ENCODE data around the gene ZCCHC9. TPM values are rescaled to one million over a fixed set of nuclear protein-coding genes. Genes with fewer than 3 reads are reported as not detected.
"Not testable (repeated sequence)": the region's sequence is repeated elsewhere in the genome, so short reads cannot be mapped to it uniquely, and the experiment has no call there.

Gene ZCCHC9
- total RNA-seq, 4 donors from 2014 or later = 12.6 to 23.0 (median 21.2) TPM

DNA sequence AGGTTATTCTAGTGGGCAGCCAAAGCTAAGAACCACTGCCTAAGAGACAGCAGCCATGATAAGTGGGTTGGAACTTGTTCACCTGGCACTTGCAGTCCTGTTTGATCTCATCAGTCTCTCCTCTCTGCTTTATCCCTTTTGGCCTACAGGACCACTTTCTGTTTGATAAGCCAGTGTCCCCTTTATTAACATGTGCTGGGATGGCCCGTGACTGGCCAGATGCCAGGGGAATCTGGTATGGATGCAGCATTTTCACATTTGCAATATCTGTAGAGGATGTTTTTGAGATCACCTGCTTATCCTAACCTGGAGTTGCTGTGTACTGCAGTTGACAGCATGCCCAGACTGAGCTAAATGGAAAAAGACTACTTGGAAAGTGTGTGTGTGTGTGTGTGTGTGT lies 44.6 kb upstream of the ZCCHC9 start:
- WGBS, 2 donors = 44 to 56% methylated on average over 1 of the region's 1 CpG
- TF ChIP-seq, protein P1, sequence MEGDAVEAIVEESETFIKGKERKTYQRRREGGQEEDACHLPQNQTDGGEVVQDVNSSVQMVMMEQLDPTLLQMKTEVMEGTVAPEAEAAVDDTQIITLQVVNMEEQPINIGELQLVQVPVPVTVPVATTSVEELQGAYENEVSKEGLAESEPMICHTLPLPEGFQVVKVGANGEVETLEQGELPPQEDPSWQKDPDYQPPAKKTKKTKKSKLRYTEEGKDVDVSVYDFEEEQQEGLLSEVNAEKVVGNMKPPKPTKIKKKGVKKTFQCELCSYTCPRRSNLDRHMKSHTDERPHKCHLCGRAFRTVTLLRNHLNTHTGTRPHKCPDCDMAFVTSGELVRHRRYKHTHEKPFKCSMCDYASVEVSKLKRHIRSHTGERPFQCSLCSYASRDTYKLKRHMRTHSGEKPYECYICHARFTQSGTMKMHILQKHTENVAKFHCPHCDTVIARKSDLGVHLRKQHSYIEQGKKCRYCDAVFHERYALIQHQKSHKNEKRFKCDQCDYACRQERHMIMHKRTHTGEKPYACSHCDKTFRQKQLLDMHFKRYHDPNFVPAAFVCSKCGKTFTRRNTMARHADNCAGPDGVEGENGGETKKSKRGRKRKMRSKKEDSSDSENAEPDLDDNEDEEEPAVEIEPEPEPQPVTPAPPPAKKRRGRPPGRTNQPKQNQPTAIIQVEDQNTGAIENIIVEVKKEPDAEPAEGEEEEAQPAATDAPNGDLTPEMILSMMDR (IDR thresholded peaks at IDR 0.05) = no peak
- no peak for TF ChIP-seq POLR2A (IDR thresholded peaks at IDR 0.05)
- DNase-seq (ENCODE audit: low spot score in 2 of 2) = no peak
- no peak overlapping the region for H3K4me3 ChIP-seq (ENCODE audit: low read depth, poor library complexity, severe bottlenecking)
- intact Hi-C loops (cut with DNase I; ENCODE audit: low total_unique reads) = no loop called here

DNA sequence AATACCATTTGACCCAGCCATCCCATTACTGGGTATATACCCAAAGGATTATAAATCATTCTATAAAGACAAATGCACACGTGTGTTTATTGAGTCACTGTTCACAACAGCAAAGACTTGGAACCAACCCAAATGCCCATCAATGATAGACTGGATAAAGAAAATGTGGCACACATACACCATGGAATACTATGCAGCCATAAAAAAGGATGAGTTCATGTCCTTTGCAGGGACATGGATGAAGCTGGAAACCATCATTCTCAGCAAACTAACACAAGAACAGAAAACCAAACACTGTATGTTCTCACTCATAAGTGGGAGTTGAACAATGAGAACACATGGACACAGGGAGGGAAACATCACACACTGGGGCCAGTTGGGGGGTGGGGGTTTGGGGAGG lies 38.6 kb upstream of the ZCCHC9 start:
- H3K4me3 ChIP-seq (ENCODE audit: low read depth, poor library complexity, severe bottlenecking); DNase-seq (ENCODE audit: low spot score in 2 of 2); intact Hi-C loops (cut with DNase I; ENCODE audit: low total_unique reads): not testable (repeated sequence)
- WGBS, 2 donors = 92 to 96% methylated on average over 1 of the region's 1 CpG

DNA sequence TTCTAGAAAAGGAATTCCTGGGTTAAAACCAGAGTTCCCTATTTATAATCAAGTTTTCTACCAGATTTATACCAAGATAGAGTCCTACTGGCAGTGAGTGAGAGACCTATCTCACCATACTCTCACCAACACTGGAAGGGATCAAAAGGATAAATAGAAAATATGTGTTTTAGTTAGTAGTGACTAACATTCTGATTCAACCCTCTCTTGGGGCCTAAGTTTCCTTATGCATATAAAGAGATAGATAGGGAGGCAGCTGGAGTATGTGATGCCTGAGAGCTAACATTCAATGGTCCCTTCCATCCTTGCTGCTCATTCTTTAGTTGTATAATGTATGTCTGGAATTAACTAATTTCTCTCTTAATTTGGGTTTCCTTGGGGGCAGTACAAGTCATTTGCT lies 36.3 kb upstream of the ZCCHC9 start:
- DNase-seq (ENCODE audit: low spot score in 2 of 2) = no peak
- intact Hi-C loops (cut with DNase I; ENCODE audit: low total_unique reads) = no loop called here
- no peak for TF ChIP-seq POLR2A (IDR thresholded peaks at IDR 0.05)
- TF ChIP-seq, protein P1 (IDR thresholded peaks at IDR 0.05) = no peak
- no peak overlapping the region for H3K4me3 ChIP-seq (ENCODE audit: low read depth, poor library complexity, severe bottlenecking)

DNA sequence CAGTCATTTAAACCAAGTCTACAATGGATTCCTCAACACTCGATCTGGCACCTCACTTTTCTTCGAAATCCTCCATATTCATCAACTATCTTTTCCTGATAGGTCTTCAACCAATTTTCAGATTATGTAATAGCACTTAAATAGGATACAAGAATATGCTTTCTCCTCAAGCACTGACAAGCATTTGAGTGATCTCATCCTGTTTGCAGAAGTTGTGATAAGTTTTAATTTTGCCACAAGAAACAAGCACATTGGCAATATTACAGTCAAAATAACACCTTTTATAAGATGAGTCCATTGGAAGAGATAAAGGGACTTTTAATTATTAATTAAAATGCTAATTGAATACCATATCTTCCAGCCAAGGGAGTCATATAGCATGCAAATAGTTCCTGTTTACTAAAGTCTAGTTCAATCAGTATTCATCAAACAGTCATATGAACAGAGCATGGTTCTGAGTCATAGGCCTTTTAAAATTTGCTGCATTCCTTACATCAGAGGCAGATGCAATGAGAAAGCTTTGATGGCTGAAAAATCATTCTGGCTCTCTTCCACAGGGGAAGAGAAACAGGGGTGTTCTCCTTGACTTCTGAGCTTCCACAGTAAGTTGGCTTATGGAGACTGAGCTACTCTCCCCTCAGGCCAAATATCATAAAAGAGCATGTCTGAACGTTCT lies 32.7 kb upstream of the ZCCHC9 start:
- 39 to 44% methylated on average over 3 of the region's 3 CpGs for WGBS, 2 donors
- intact Hi-C loops (cut with DNase I; ENCODE audit: low total_unique reads) = no loop called here

DNA sequence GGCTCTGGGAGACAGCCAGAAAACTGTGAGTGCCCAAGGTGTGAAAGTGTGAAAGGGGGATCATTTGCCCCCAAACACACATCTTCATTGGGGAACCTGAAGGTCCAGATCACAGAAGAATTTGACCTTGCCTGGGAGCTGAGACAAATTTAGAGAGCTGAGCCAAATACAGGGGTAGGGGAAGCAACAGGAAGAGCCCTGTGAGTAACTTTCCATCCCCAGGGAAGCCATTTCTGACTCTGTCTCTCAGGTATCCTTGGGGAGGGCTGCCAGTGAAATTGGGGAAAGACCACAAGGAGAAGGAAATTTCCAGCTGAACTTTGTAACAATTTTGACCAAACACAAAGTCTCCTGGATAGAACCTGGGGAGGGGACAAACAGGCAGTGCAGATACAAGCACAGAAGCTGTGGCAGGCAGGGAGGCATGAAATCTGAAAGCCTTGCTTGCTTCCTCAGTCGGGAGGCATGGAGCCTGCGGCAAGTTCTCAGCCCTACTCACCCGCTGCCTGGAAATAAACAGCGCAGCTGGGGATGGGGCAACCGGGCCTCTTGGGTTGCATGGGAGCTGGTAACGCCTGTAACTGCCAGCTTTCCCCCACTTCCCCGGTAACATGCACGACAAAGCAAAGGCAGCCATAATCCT lies 31.5 kb upstream of the ZCCHC9 start:
- intact Hi-C loops (cut with DNase I; ENCODE audit: low total_unique reads) = no loop called here
- DNase-seq (ENCODE audit: low spot score in 2 of 2) = no peak
- TF ChIP-seq, protein P1 (IDR thresholded peaks at IDR 0.05) = no peak
- TF ChIP-seq POLR2A (IDR thresholded peaks at IDR 0.05) = no peak
- H3K4me3 ChIP-seq (ENCODE audit: low read depth, poor library complexity, severe bottlenecking) = no peak overlapping the region
- WGBS, 2 donors = 90 to 94% methylated on average over 8 of the region's 8 CpGs

More for the DNA sequence above, 32.7 kb upstream of the ZCCHC9 start:
- TF ChIP-seq, protein P1 (IDR thresholded peaks at IDR 0.05) = no peak
- no peak for TF ChIP-seq POLR2A (IDR thresholded peaks at IDR 0.05)
- DNase-seq (ENCODE audit: low spot score in 2 of 2) = no peak
- H3K4me3 ChIP-seq (ENCODE audit: low read depth, poor library complexity, severe bottlenecking) = no peak overlapping the region

DNA sequence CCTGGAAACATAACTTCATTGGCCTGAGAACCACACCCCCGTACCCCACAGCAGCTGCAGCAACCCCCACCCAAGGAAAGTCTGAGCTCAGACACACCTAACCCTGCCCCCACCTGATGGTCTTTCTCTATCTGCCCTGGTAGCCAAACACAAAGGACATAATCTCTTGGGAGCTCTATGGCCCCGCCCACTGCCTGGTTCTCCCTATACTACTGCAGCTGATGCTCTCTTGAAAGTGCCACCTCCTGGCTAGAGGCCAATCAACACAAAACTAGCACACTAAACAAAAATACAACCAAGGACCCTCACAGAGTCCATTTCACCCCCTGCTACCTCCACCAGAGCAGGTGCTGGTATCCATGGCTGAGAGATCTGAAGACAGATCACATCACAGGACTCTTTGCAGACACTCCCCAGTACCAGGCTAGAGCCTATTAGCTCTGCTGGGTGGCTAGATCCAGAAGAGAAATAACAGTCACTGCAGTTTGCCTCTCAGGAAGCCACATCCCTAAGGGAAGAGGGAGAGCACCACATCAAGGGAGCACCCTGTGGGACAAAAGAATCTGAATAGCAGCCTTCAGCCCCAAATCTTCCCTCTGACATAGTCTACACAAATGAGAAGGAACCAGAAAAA lies 30.9 kb upstream of the ZCCHC9 start:
- H3K4me3 ChIP-seq (ENCODE audit: low read depth, poor library complexity, severe bottlenecking); intact Hi-C loops (cut with DNase I; ENCODE audit: low total_unique reads); DNase-seq (ENCODE audit: low spot score in 2 of 2): not testable (repeated sequence)
- 96 to 100% methylated on average over 2 of the region's 2 CpGs for whole genome bisulfite sequencing, 2 donors

Measured in lower leg skin (tissue), 4 donors.